Adrenal gland (tissue), 5 donors: ENCODE results near the gene UQCC3.

Experiments used
- CTCF ChIP-seq, 6 experiments: fragments of 450-650 bp in 4 of 6; fragments of 200-600 bp in 2 of 6; sonication (generic) in 1 of 6; IDR thresholded peaks; 1 replicate in 5 of 6; 2 replicates in 1 of 6; pipeline versions ENCODE4 v1.5.1 to v1.8.0; 2016 to 2021; ENCODE audit warnings: antibody characterized with exemption in 6 of 6, mild to moderate bottlenecking in 2 of 6, moderate library complexity in 1 of 6
- POLR2A ChIP-seq, 2 donors: fragments of 450-650 bp; IDR thresholded peaks; one replicate each; pipeline ENCODE4 v1.6.1; 2017; ENCODE audit warnings: antibody characterized with exemption in 2 of 2, mild to moderate bottlenecking in 2 of 2, moderate library complexity in 1 of 2
- donor health status: DM: no; HTN: no; CAD: no.

GRCh38 chr11:62705413-62705812, 33.9 kb downstream of the UQCC3 start:
- TF ChIP-seq CTCF (IDR thresholded peaks at IDR 0.05) (peak in 1 of 6 experiments; percentile 3), POLR2A (IDR thresholded peaks at IDR 0.05) (no peak)
